Right atrium auricular region (tissue), 2 donors: ENCODE measurements around the gene UBE2E3. TPM values are rescaled to one million over a fixed set of nuclear protein-coding genes. Genes with fewer than 3 reads are reported as not detected.
A peak's percentile ranks its signal among the peaks of the same experiment; 100 is the strongest.
"Not testable (repeated sequence)": the region's sequence is repeated elsewhere in the genome, so short reads cannot be mapped to it uniquely, and the experiment has no call there.

Experiments used
- DNase-seq: peaks from one replicate; pipeline ENCODE4 v3.0.0-alpha.2; 2019; ENCODE audit warnings: low spot score
- H3K27ac ChIP-seq, 2 donors: fragments of 200-600 bp; sonication (generic); 1 replicate in 1 of 2; 2 replicates in 1 of 2; pipeline ENCODE4 v1.5.1; 2016 to 2019
- H3K27me3 ChIP-seq, 2 donors: fragments of 200-600 bp; sonication (generic); one replicate each; pipeline versions ENCODE4 v1.5.1 to v1.6.0; 2017 to 2019
- H3K36me3 ChIP-seq: fragments of 200-600 bp; sonication (generic); one replicate; pipeline ENCODE4 v1.5.1; 2016
- H3K4me1 ChIP-seq, 2 donors: fragments of 200-600 bp; sonication (generic); one replicate each; pipeline versions ENCODE4 v1.5.1 to v1.6.0; 2017 to 2019
- H3K4me3 ChIP-seq, 2 donors: fragments of 200-600 bp; sonication (generic); 1 replicate in 1 of 2; 2 replicates in 1 of 2; pipeline ENCODE4 v1.5.1; 2017 to 2019; ENCODE audit warnings: mild to moderate bottlenecking in 1 of 2, moderate library complexity in 1 of 2
- H3K9me3 ChIP-seq, 2 donors: fragments of 200-600 bp; sonication (generic); one replicate each; pipeline ENCODE4 v1.5.1; 2019
- total RNA-seq, 2 donors: library from RNA; depleted of rRNA; stranded (reverse); fragments of >200 nt; gene quantifications; one replicate each; pipeline ENCODE4 v1.1.0, GENCODE V29; 2016
- TF ChIP-seq, protein P1 (sequence below), 2 donors: fragments of 200-600 bp; sonication (generic); IDR thresholded peaks; one replicate each; pipeline ENCODE4 v1.5.1; 2019; ENCODE audit warnings: antibody characterized with exemption in 2 of 2

The UBE2E3 gene
- 10 to 100 TPM; 48.3 to 57.3 TPM for total RNA-seq

DNA sequence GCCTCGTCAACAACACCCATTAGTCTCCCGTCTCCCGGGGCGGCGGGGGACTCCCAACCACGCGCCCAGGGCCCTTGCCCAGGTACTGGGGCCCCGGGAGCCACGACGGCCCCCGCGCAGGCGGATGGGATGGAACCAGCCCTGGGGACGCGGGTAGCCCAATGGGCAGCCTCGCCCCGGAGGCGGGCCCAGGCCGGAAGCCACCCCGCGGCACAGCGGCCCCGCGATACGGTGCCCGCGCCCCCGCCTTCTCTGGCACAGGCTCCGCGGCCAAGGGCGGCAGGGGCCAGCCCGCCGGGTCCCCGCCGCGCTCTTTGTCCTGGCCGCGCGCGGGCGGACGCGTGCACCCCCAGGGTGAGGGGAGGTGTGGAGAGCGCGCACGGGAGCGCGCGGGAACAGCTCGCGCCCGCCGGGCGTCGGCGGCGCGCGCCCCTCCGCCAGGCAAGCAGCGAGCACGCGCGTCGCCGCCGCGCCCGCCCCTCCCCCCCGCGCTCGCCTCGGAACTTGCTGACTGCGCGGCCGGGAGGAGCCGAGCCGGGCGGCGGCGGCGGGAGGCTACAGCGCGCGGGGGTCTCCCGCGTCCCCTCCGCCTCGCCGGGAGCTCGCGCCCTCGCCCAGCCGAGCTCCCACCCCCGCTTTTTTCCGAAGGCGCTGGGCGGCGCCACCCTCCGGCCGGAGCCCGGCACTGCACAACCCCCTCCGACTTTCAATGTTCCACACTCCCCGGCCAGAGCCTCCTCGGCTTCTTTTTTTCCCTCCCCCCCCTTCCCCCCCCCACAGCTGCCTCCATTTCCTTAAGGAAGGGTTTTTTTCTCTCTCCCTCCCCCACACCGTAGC, at the start of gene UBE2E3:
Gene UBE2E3, plus strand, starts transcription at position 500 of the 837 bp plus-strand sequence. CDS start 1,438 bp downstream, outside the sequence.
- Histone ChIP-seq H3K9me3 (no peaks in the 10 kb centered on the region), H3K27ac (peak within 1 kb of the TSS; percentile 86 to 95), H3K27me3 (no peaks in the 10 kb centered on the region), H3K36me3 (no peaks in the 10 kb centered on the region), H3K4me3 (peak within 1 kb of the TSS; percentile 59 to 68), H3K4me1 (peaks cover 0 to 26% of the 10 kb centered on the region in 2 donors)
- DNase-seq, result peak; percentile 78
- TF ChIP-seq, protein P1, sequence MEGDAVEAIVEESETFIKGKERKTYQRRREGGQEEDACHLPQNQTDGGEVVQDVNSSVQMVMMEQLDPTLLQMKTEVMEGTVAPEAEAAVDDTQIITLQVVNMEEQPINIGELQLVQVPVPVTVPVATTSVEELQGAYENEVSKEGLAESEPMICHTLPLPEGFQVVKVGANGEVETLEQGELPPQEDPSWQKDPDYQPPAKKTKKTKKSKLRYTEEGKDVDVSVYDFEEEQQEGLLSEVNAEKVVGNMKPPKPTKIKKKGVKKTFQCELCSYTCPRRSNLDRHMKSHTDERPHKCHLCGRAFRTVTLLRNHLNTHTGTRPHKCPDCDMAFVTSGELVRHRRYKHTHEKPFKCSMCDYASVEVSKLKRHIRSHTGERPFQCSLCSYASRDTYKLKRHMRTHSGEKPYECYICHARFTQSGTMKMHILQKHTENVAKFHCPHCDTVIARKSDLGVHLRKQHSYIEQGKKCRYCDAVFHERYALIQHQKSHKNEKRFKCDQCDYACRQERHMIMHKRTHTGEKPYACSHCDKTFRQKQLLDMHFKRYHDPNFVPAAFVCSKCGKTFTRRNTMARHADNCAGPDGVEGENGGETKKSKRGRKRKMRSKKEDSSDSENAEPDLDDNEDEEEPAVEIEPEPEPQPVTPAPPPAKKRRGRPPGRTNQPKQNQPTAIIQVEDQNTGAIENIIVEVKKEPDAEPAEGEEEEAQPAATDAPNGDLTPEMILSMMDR (IDR thresholded peaks at IDR 0.05), result peak; percentile 81 to 83

DNA sequence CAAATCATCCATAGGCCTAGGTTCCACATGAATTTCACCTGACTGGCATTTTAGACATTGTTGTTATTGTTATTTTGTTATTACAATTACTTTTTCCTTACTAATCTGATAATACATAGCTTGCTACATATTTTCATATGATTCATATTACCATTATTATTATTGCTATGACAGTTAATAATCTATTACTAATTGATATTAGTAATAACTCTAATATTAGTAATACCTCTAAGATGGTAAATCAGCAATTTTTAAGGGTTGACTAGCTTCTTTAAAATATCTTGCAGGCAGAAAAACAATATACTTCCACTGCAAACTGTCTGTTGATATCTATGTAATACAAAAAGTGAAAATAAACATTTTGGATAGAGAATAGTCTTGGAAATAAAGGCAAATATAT, 48.6 kb upstream of the UBE2E3 start:
- Histone ChIP-seq H3K4me1 (no peaks in the 10 kb centered on the region), H3K27ac (no peak overlapping the region), H3K36me3 (no peaks in the 10 kb centered on the region), H3K9me3 (no peaks in the 10 kb centered on the region), H3K4me3 (no peak overlapping the region), H3K27me3 (no peaks in the 10 kb centered on the region)
- TF ChIP-seq, protein P1 (IDR thresholded peaks at IDR 0.05), result no peak
- no peak for DNase-seq

DNA sequence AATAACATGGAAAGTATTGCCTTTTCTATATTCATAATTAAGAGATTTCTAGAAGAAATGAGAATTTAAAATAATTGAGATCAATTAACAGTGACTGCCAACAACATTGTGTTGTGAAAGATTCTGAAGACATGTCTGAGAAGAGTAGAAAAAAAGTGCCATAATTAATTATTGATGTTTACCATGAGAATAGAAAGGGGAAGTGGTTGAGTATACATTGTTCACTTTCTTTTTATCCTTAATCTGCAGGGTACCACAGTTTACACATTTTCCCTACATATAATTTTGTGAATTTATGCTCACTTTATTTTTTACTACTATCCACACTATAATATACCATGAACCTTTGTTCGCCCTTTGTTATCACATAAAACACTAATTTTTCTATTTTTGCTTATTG, 47.1 kb upstream of the UBE2E3 start:
- Histone ChIP-seq H3K27me3 (no peaks in the 10 kb centered on the region), H3K9me3 (no peaks in the 10 kb centered on the region), H3K4me3 (no peak overlapping the region), H3K36me3 (no peaks in the 10 kb centered on the region), H3K27ac (no peak overlapping the region), H3K4me1 (no peaks in the 10 kb centered on the region)
- DNase-seq, result no peak
- TF ChIP-seq, protein P1 (IDR thresholded peaks at IDR 0.05), result no peak

DNA sequence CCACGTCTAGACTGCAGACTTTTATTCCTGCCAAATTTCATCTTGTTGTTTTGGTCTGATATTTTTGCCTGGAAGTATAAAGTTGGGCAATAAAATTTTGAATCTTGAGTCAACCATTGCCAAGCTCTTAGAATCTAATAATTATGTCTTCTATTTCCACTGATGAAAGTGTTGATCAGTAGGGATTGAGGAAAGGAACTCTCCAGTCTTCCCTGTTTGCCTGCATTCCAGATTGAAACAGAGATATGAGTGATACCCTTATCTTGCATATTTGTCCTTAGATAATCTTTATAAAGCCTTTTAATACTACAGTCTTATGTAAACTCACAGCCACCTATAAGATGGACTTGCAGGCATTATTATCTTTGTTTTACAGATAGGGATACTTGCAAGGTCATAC, 45.5 kb upstream of the UBE2E3 start:
- no peaks in the 10 kb centered on the region for H3K4me1 ChIP-seq
- H3K36me3 ChIP-seq, result no peaks in the 10 kb centered on the region
- no peak for DNase-seq
- no peak overlapping the region for H3K4me3 ChIP-seq
- TF ChIP-seq, protein P1 (IDR thresholded peaks at IDR 0.05), result no peak
- H3K9me3 ChIP-seq, result no peaks in the 10 kb centered on the region
- no peak overlapping the region for H3K27ac ChIP-seq
- no peaks in the 10 kb centered on the region for H3K27me3 ChIP-seq

DNA sequence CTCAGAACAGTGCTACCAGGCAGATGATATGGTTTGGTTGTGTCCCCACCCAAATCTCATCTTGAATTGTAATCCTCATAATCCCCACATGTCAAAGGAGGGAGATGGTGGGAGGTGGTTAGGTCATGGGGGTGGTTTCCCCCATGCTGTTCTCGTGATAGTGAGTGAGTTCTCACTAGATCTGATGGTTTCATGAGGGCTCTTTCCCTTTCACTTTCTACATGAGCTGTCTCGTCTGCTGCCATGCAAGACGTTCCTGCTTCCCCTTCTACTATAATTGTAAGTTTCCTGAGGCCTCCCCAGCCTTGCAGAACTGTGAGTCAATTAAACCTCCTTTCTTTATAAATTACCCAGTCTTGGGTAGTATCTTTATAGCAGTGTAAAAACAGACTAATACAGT, 42.9 kb upstream of the UBE2E3 start:
- H3K36me3 ChIP-seq, H3K27me3 ChIP-seq, H3K4me1 ChIP-seq, H3K9me3 ChIP-seq, H3K4me3 ChIP-seq, DNase-seq, H3K27ac ChIP-seq: not testable (repeated sequence)

DNA sequence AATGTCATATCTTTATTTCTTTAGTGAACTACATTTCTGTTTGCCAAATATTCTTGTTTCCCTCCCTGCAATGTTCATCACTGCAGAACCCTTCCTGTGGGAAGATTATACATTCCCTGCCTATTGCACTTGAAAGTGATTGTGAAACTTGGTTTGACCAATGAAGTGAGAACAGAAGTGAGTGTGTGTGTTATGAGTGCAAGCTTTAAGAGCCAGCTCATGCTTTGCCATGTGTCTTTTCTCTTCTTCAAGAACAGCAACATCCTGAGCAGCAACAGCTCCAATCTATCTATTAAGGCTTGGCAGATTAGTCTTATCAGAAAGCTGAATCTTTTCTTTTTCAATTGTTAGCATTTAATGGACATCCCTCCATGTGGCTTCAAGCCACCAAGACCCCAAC, 42.0 kb upstream of the UBE2E3 start:
- no peak for DNase-seq
- TF ChIP-seq, protein P1 (IDR thresholded peaks at IDR 0.05), result no peak
- H3K36me3 ChIP-seq, result no peaks in the 10 kb centered on the region

More for the DNA sequence above, 42.0 kb upstream of the UBE2E3 start:
- Histone ChIP-seq H3K4me3 (no peak overlapping the region), H3K27ac (no peak overlapping the region), H3K4me1 (no peaks in the 10 kb centered on the region), H3K27me3 (no peaks in the 10 kb centered on the region), H3K9me3 (no peaks in the 10 kb centered on the region)
